Type B pancreatic cell (in vitro differentiated cells): ENCODE measurements around the gene CEP104. TPM values are rescaled to one million over a fixed set of nuclear protein-coding genes. Genes with fewer than 3 reads are reported as not detected.
A peak's percentile ranks its signal among the peaks of the same experiment; 100 is the strongest.

ENCODE experiments used
- DNase-seq: peaks from one replicate; pipeline ENCODE4 v3.0.0; 2021; ENCODE audit warnings: mixed read lengths; ENCODE audit not compliant: unreplicated experiment; ENCODE audit errors: extremely low spot score
- H3K27ac Mint-ChIP-seq: 2 replicates; pipeline ENCODE4 v1.8.0; 2021; ENCODE audit warnings: mild to moderate bottlenecking, mixed read lengths
- H3K27me3 Mint-ChIP-seq: 2 replicates; pipeline ENCODE4 v1.8.0; 2021; ENCODE audit warnings: mixed read lengths
- H3K36me3 Mint-ChIP-seq: 2 replicates; pipeline ENCODE4 v1.8.0; 2021; ENCODE audit warnings: mixed read lengths
- H3K4me1 Mint-ChIP-seq: one replicate; pipeline ENCODE4 v1.8.0; 2021; ENCODE audit warnings: mixed read lengths; ENCODE audit not compliant: unreplicated experiment
- H3K4me3 Mint-ChIP-seq: 2 replicates; pipeline ENCODE4 v1.8.0; 2021; ENCODE audit warnings: mild to moderate bottlenecking, mixed read lengths
- H3K9me3 Mint-ChIP-seq: 2 replicates; pipeline ENCODE4 v1.8.0; 2021; ENCODE audit warnings: mixed read lengths
- total RNA-seq: library from RNA; stranded (reverse); gene quantifications from 2 replicates; pipeline ENCODE4 v1.2.1, GENCODE V29; 2021; ENCODE audit warnings: low replicate concordance
- TF ChIP-seq, protein P1 (sequence below): fragments of 200-600 bp; sonication (generic); conservative IDR thresholded peaks from 2 replicates; pipeline ENCODE4 v1.5.0; 2021; ENCODE audit warnings: antibody characterized with exemption, mild to moderate bottlenecking

CEP104 gene
- total RNA-seq, 1 donor from 2014 or later: 41.9 TPM

DNA sequence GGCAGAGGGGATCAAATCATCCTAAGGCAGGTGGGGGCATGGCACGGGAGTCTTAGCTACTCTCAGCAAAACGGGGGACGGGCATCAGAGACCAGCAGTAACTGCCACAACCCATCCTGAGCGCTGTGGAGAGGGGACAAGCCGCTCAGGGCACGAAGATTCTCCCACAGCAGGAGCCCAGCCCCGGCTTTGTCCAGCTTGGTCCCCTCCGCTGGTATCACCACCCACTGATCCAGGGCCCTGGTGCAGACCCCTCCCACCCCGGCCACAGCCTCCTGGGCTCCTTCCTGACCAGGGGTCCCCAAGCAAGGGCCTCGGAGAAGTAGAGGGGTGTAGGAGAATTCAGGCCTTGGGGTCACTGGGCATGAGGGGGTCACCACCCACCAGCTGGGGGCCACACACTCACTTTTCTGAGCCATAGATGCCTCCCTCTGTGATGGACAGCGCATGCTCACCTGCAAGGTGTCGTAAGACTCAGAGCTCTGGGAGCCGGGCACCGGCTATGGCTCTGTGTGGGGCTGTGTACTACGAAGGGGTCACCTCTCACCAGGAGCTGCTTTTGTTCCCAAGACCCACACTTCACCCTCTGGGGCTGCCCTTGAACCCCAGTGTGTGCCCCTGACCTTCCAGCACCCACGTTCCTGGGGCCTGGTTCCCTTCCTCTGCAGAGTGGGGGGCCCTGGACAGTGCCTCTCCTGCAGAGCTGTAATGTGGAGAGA is 86.8 kb downstream of the CEP104 start:
- Mint-ChIP-seq H3K4me3 (peak overlapping the region; percentile 70), H3K9me3 (no peaks in the 10 kb centered on the region), H3K27ac (no peak overlapping the region), H3K27me3 (peaks cover 11% of the 10 kb centered on the region), H3K36me3 (no peaks in the 10 kb centered on the region), H3K4me1 (peaks cover 2% of the 10 kb centered on the region)
- DNase-seq: no peak
- TF ChIP-seq, protein P1, sequence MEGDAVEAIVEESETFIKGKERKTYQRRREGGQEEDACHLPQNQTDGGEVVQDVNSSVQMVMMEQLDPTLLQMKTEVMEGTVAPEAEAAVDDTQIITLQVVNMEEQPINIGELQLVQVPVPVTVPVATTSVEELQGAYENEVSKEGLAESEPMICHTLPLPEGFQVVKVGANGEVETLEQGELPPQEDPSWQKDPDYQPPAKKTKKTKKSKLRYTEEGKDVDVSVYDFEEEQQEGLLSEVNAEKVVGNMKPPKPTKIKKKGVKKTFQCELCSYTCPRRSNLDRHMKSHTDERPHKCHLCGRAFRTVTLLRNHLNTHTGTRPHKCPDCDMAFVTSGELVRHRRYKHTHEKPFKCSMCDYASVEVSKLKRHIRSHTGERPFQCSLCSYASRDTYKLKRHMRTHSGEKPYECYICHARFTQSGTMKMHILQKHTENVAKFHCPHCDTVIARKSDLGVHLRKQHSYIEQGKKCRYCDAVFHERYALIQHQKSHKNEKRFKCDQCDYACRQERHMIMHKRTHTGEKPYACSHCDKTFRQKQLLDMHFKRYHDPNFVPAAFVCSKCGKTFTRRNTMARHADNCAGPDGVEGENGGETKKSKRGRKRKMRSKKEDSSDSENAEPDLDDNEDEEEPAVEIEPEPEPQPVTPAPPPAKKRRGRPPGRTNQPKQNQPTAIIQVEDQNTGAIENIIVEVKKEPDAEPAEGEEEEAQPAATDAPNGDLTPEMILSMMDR: no peak

DNA sequence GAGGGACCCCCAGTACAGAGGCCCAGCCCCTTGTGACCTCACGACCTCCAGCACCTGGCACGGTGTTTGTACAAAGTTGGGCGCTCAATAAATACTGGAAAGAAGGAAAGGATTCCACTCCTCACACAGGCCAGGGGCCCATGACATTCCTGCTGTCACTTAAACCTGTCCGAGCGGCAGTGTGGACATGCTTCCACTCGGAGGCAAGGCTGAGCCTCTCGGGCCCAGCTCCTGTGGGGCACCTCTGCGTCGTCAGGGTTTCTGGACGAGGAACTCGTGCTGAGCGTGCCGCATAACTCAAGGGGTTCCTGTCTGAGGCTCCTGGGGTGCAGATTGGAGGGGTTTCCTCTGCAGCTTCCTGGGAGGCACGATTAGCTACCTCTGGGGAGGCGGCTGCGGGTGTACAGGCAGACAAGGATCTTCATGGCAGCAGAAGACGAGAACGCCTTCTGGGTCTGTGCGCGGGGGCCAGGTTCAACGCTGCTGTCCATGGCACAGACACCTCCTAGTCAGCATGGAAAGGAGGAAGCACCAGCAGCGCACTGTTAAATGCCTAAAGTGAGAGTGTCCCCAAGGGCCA is 88.1 kb downstream of the CEP104 start:
- Mint-ChIP-seq H3K4me3 (no peak overlapping the region), H3K27me3 (peaks cover 12% of the 10 kb centered on the region), H3K4me1 (no peaks in the 10 kb centered on the region), H3K36me3 (no peaks in the 10 kb centered on the region), H3K27ac (no peak overlapping the region), H3K9me3 (no peaks in the 10 kb centered on the region)
- TF ChIP-seq, protein P1: no peak
- DNase-seq: no peak

DNA sequence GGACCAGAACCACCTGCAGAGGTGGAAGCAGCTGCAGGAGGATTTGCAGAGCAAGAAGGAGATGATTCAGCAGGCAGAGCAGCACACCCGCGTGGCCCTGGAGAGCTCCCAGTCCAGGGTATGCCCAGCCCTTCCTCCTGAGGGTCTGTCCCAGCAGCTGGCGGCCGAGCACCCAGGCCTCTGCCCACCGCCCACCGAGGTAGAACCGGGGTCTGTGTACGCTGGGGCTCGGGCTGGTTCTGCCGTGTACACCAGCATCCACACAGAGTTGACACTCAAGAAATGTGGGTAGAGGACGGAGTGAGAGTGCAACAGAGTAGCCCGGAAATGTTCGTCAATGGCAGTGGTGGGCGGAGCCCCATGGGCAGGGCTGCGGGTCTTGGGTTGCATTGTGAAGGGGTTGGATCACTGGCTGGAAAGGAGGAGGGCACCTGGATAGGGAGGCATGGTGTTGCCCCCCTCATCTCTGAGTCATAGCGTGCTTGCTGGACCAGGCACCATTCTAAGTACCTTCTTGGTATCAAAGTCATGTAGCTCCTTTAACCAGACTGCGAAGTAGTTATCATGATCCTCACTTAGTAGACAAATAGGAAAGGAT is 89.6 kb downstream of the CEP104 start:
- H3K27me3 Mint-ChIP-seq: peaks cover 12% of the 10 kb centered on the region
- H3K9me3 Mint-ChIP-seq: no peaks in the 10 kb centered on the region
- DNase-seq: no peak
- H3K4me1 Mint-ChIP-seq: no peaks in the 10 kb centered on the region
- TF ChIP-seq, protein P1: no peak
- no peak overlapping the region for H3K4me3 Mint-ChIP-seq
- H3K36me3 Mint-ChIP-seq: no peaks in the 10 kb centered on the region
- H3K27ac Mint-ChIP-seq: no peak overlapping the region

DNA sequence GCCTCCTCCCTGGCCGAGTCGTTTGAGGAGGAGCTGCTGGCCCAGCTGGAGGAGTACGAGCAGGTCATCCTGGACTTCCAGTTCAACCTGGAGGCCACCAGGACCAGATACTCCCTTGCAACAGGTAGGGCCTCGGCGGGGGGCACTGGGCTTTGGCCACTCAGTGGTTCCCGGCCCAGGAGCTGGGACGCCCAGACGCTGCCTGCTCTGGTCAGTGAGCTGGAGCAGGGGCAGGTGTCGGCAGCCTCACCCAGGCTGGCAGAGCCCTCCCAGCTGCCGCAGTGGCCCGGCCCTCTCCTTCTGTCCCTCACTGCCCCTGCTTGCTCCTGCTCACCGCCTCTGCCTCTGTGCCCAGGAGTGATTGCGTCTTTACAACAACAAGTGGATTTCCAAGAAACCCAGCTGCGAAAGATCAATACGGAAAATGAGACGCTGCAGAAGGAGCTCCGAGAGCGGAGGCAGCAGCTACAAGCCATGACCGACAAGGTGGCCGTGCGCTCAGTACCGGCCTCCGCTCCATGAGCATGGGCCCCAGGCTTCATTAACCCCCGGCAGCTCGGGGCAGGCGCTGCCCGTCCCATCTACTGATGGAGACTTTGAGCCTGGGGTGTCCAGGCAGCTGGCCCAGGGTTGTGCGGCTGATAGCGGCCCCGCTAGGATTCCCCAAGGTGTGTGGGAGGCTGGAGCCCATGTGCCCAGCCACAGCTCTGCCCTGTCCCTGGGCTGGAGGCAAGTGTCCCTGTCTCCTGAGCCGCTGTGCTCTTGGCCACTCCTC is 93.5 kb downstream of the CEP104 start:
- Mint-ChIP-seq H3K9me3 (no peaks in the 10 kb centered on the region), H3K27me3 (peaks cover 38% of the 10 kb centered on the region), H3K4me1 (no peaks in the 10 kb centered on the region)

DNA sequence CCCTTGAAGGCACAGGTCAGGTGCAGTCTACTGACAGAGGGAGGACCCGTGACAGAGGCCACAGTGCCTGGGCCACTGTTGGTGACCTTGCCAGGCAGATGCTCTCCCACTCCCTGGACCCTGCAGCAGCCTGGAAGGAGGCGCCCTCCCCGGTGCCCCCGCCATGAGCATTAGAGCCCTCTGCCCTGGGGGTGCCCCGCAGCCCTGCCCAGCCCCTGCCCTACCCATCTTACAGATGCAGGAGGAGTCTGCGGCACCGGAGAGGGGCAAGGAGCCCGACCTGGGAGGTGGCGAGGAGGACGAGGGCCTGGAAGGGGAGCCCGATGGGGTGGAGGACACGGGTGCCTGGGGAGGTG is 94.2 kb downstream of the CEP104 start:
- Mint-ChIP-seq H3K4me1 (no peaks in the 10 kb centered on the region), H3K4me3 (no peak overlapping the region), H3K27ac (no peak overlapping the region), H3K9me3 (no peaks in the 10 kb centered on the region), H3K36me3 (no peaks in the 10 kb centered on the region), H3K27me3 (peaks cover 38% of the 10 kb centered on the region)
- DNase-seq: no peak
- TF ChIP-seq, protein P1: no peak

More for the DNA sequence above, 93.5 kb downstream of the CEP104 start:
- DNase-seq: no peak
- no peak overlapping the region for H3K27ac Mint-ChIP-seq
- H3K36me3 Mint-ChIP-seq: no peaks in the 10 kb centered on the region
- TF ChIP-seq, protein P1: no peak
- no peak overlapping the region for H3K4me3 Mint-ChIP-seq
